Kidney epithelial cell (primary cell): ENCODE data around the gene ILF3. TPM values are rescaled to one million over a fixed set of nuclear protein-coding genes. Genes with fewer than 3 reads are reported as not detected.

ENCODE experiments used
- DNase-seq: peaks from one replicate; pipeline ENCODE4 v3.0.0-alpha.2; 2010; ENCODE audit warnings: low read depth
- H3K27me3 ChIP-seq: 2 replicates; pipeline ENCODE4 v1.6.0; 2011; ENCODE audit warnings: low read length; ENCODE audit not compliant: control insufficient read depth, insufficient read depth
- H3K36me3 ChIP-seq: 2 replicates; pipeline ENCODE4 v1.5.1; 2011; ENCODE audit warnings: low read length; ENCODE audit not compliant: control insufficient read depth, insufficient read depth
- H3K4me3 ChIP-seq: 2 replicates; pipeline ENCODE4 v1.5.1; 2011; ENCODE audit warnings: low read depth, mild to moderate bottlenecking, control low read depth, low read length
- CTCF ChIP-seq: IDR thresholded peaks from 2 replicates; pipeline ENCODE4 v1.5.1; 2011; ENCODE audit warnings: mild to moderate bottlenecking, moderate library complexity, low read length, control low read depth, inconsistent platforms; ENCODE audit not compliant: insufficient read depth, poor library complexity, severe bottlenecking
- total RNA-seq: library from RNA; depleted of rRNA; stranded (reverse); fragments of >200 nt; gene quantifications from 2 replicates; pipeline ENCODE4 v1.2.3, GENCODE V29; 2015

The ILF3 gene
- total RNA-seq, 1 donor from 2014 or later, result 160 TPM

GRCh38 chr19:10719466-10719961 is 65.4 kb downstream of the ILF3 start:
- Histone ChIP-seq H3K27me3 (no peaks in the 10 kb centered on the region), H3K36me3 (peaks cover 2% of the 10 kb centered on the region), H3K4me3 (peak overlapping the region; percentile 83)
- DNase-seq, result no peak
- no peak for TF ChIP-seq CTCF

- Histone ChIP-seq H3K36me3 (peaks cover 4% of the 10 kb centered on the region), H3K27me3 (no peaks in the 10 kb centered on the region), H3K4me3 (no peak overlapping the region)
- no peak for TF ChIP-seq CTCF
- DNase-seq, result no peak
Observed at GRCh38 chr19:10720607-10721125, 66.5 kb downstream of the ILF3 start.

- TF ChIP-seq CTCF, result no peak
- Histone ChIP-seq H3K27me3 (no peaks in the 10 kb centered on the region), H3K4me3 (no peak overlapping the region), H3K36me3 (peaks cover 4% of the 10 kb centered on the region)
- DNase-seq, result no peak
Observed at GRCh38 chr19:10723591-10723990, 69.4 kb downstream of the ILF3 start.

GRCh38 chr19:10724573-10725071 is 70.5 kb downstream of the ILF3 start:
- no peak overlapping the region for H3K4me3 ChIP-seq
- TF ChIP-seq CTCF, result no peak
- no peak for DNase-seq
- no peaks in the 10 kb centered on the region for H3K27me3 ChIP-seq
- peaks cover 4% of the 10 kb centered on the region for H3K36me3 ChIP-seq

- H3K27me3 ChIP-seq, result no peaks in the 10 kb centered on the region
- no peak for DNase-seq
- TF ChIP-seq CTCF, result no peak
- no peak overlapping the region for H3K4me3 ChIP-seq
- peaks cover 4% of the 10 kb centered on the region for H3K36me3 ChIP-seq
Observed at GRCh38 chr19:10725415-10725814, 71.3 kb downstream of the ILF3 start.

GRCh38 chr19:10726268-10726667 is 72.1 kb downstream of the ILF3 start:
- Histone ChIP-seq H3K36me3 (peaks cover 2% of the 10 kb centered on the region), H3K27me3 (no peaks in the 10 kb centered on the region), H3K4me3 (no peak overlapping the region)
- no peak for TF ChIP-seq CTCF
- no peak for DNase-seq
